ENCODE measurements around the gene TARP. TPM values are rescaled to one million over a fixed set of nuclear protein-coding genes. Genes with fewer than 3 reads are reported as not detected.

The TARP gene

GRCh38 chr7:38215735-38216670 lies 57.4 kb downstream of the TARP start:
- H3K4me1 ChIP-seq (ENCODE audit: control insufficient read depth in 1 of 2, extremely low read depth in 1 of 2, insufficient read depth in 2 of 2, low read length in 2 of 2) = peaks cover 0 to 41% of the 10 kb centered on the region in 2 experiments

GRCh38 chr7:38215115-38215514 lies 58.3 kb downstream of the TARP start:
- Histone ChIP-seq H3K27me3 (replicated peaks in 1 of 2; ENCODE audit: control insufficient read depth in 2 of 2, extremely low read depth in 1 of 2, insufficient read depth in 2 of 2, low read length in 1 of 2) (no peaks in the 10 kb centered on the region), H3K9me3 (no peaks in the 10 kb centered on the region), H3K36me3 (ENCODE audit: control insufficient read depth in 2 of 2, extremely low read depth in 1 of 2, insufficient read depth in 1 of 2, low read length in 1 of 2) (peaks cover 0 to 14% of the 10 kb centered on the region in 2 donors), H3K4me1 (ENCODE audit: control insufficient read depth in 1 of 2, extremely low read depth in 1 of 2, insufficient read depth in 2 of 2, low read length in 2 of 2) (peaks cover 0 to 37% of the 10 kb centered on the region in 2 experiments), H3K4me3 (ENCODE audit: control insufficient read depth in 1 of 2, extremely low read depth in 1 of 2, low read length in 1 of 2) (no peak overlapping the region), H3K27ac (ENCODE audit: low read length) (peak overlapping the region; percentile 68)
- POLR2A ChIA-PET = interaction anchor here (0.5 to 1.0 kb wide), 4 partner anchors 58 to 158 kb away, joined by 3 read pairs; partner anchors contain the start of gene TARP (in 1 of the 2)
- Mint-ChIP-seq H3K27me3 (no peaks in the 10 kb centered on the region), H3K27ac (peak overlapping the region in 1 of 2 donors; percentile 95), H3K36me3 (peaks cover 23% of the 10 kb centered on the region), H3K4me3 (no peak overlapping the region), H3K4me1 (peaks cover 19 to 36% (median 36%) of the 10 kb centered on the region in 3 donors), H3K9me3 (no peaks in the 10 kb centered on the region)
- DNase-seq (no peak), ATAC-seq (replicated peaks in 1 of 4) (no peak)
- CTCF ChIA-PET = interaction anchor here (0.5 to 10.3 kb wide), 54 partner anchors 8 to 255 kb away, joined by 3 to 173 read pairs (median 8); partner anchors contain the start of genes STARD3NL (in 1 of the 2) and TARP (in 1 of the 2)
- no CpG with 5 or more reads among the region's 1 CpG for WGBS (ENCODE audit: insufficient coverage)

More at GRCh38 chr7:38215735-38216670, 57.4 kb downstream of the TARP start:
- peak overlapping the region in 2 of 3 donors; percentile 24 to 34 for H3K4me3 Mint-ChIP-seq
- H3K4me3 ChIP-seq (ENCODE audit: control insufficient read depth in 1 of 2, extremely low read depth in 1 of 2, low read length in 1 of 2) = no peak overlapping the region
- DNase-seq = peak; percentile 43 to 91 (median 69)
- no peaks in the 10 kb centered on the region for H3K9me3 Mint-ChIP-seq
- ATAC-seq (replicated peaks in 1 of 4) = peak; percentile 78 to 91 (median 89)
- no peaks in the 10 kb centered on the region for H3K27me3 Mint-ChIP-seq
- H3K27me3 ChIP-seq (replicated peaks in 1 of 2; ENCODE audit: control insufficient read depth in 2 of 2, extremely low read depth in 1 of 2, insufficient read depth in 2 of 2, low read length in 1 of 2) = no peaks in the 10 kb centered on the region
- peaks cover 19 to 44% (median 43%) of the 10 kb centered on the region in 3 donors for H3K4me1 Mint-ChIP-seq
- peaks cover 0 to 14% of the 10 kb centered on the region in 2 donors for H3K36me3 ChIP-seq (ENCODE audit: control insufficient read depth in 2 of 2, extremely low read depth in 1 of 2, insufficient read depth in 1 of 2, low read length in 1 of 2)
- H3K36me3 Mint-ChIP-seq = peaks cover 27% of the 10 kb centered on the region
- H3K9me3 ChIP-seq = no peaks in the 10 kb centered on the region
- H3K27ac ChIP-seq (ENCODE audit: low read length) = peak overlapping the region; percentile 68
- peak overlapping the region; percentile 93 to 95 for H3K27ac Mint-ChIP-seq
- WGBS (ENCODE audit: insufficient coverage) = 8% methylated on average over 5 of the region's 5 CpGs
- ChIA-PET POLR2A (interaction anchor here (0.5 to 1.0 kb wide), 4 partner anchors 57 to 157 kb away, joined by 3 read pairs; partner anchors contain the start of gene TARP (in 1 of the 2)), CTCF (interaction anchor here (0.5 to 10.3 kb wide), 65 partner anchors 9 to 1744 kb away, joined by 3 to 173 read pairs (median 7); partner anchors contain the start of genes STARD3NL (in 1 of the 2) and TARP (in 1 of the 2))

- POLR2A ChIA-PET = no interaction called here
- ATAC-seq (replicated peaks in 1 of 4) = no peak
- Mint-ChIP-seq H3K9me3 (no peaks in the 10 kb centered on the region), H3K4me1 (peaks cover 15 to 19% (median 16%) of the 10 kb centered on the region in 3 donors), H3K4me3 (no peak overlapping the region), H3K27ac (peak overlapping the region in 1 of 2 donors; percentile 64), H3K27me3 (no peaks in the 10 kb centered on the region), H3K36me3 (peaks cover 28% of the 10 kb centered on the region)
- Histone ChIP-seq H3K4me1 (ENCODE audit: control insufficient read depth in 1 of 2, extremely low read depth in 1 of 2, insufficient read depth in 2 of 2, low read length in 2 of 2) (peaks cover 0 to 16% of the 10 kb centered on the region in 2 experiments), H3K36me3 (ENCODE audit: control insufficient read depth in 2 of 2, extremely low read depth in 1 of 2, insufficient read depth in 1 of 2, low read length in 1 of 2) (peaks cover 0 to 13% of the 10 kb centered on the region in 2 donors), H3K27ac (ENCODE audit: low read length) (no peak overlapping the region), H3K4me3 (ENCODE audit: control insufficient read depth in 1 of 2, extremely low read depth in 1 of 2, low read length in 1 of 2) (no peak overlapping the region), H3K9me3 (no peaks in the 10 kb centered on the region), H3K27me3 (replicated peaks in 1 of 2; ENCODE audit: control insufficient read depth in 2 of 2, extremely low read depth in 1 of 2, insufficient read depth in 2 of 2, low read length in 1 of 2) (no peaks in the 10 kb centered on the region)
- CTCF ChIA-PET = interaction anchor here (0.5 to 3.8 kb wide), 9 partner anchors 9 to 170 kb away, joined by 3 to 18 read pairs (median 3); no protein-coding TSS in a partner anchor
- 92% methylated on average over 2 of the region's 3 CpGs for WGBS (ENCODE audit: insufficient coverage)
- no peak for DNase-seq
Measured at GRCh38 chr7:38211940-38212339, 61.5 kb downstream of the TARP start.

- H3K27me3 Mint-ChIP-seq = no peaks in the 10 kb centered on the region
- no peak overlapping the region for H3K27ac Mint-ChIP-seq
- Histone ChIP-seq H3K27me3 (replicated peaks in 1 of 2; ENCODE audit: control insufficient read depth in 2 of 2, extremely low read depth in 1 of 2, insufficient read depth in 2 of 2, low read length in 1 of 2) (no peaks in the 10 kb centered on the region), H3K4me1 (ENCODE audit: control insufficient read depth in 1 of 2, extremely low read depth in 1 of 2, insufficient read depth in 2 of 2, low read length in 2 of 2) (peaks cover 0 to 11% of the 10 kb centered on the region in 2 experiments), H3K4me3 (ENCODE audit: control insufficient read depth in 1 of 2, extremely low read depth in 1 of 2, low read length in 1 of 2) (no peak overlapping the region), H3K9me3 (no peaks in the 10 kb centered on the region), H3K27ac (ENCODE audit: low read length) (no peak overlapping the region), H3K36me3 (ENCODE audit: control insufficient read depth in 2 of 2, extremely low read depth in 1 of 2, insufficient read depth in 1 of 2, low read length in 1 of 2) (peaks cover 0 to 13% of the 10 kb centered on the region in 2 donors)
- WGBS (ENCODE audit: insufficient coverage) = 86% methylated on average over 1 of the region's 1 CpG
- H3K4me1 Mint-ChIP-seq = peaks cover 12 to 19% (median 12%) of the 10 kb centered on the region in 3 donors
- H3K9me3 Mint-ChIP-seq = no peaks in the 10 kb centered on the region
- H3K36me3 Mint-ChIP-seq = peaks cover 27% of the 10 kb centered on the region
- ATAC-seq (replicated peaks in 1 of 4) = no peak
- H3K4me3 Mint-ChIP-seq = no peak overlapping the region
- POLR2A ChIA-PET = no interaction called here
- no peak for DNase-seq
- CTCF ChIA-PET = interaction anchor here (0.6 to 3.8 kb wide), 10 partner anchors 9 to 170 kb away, joined by 3 to 18 read pairs (median 4); no protein-coding TSS in a partner anchor
Measured at GRCh38 chr7:38211486-38211885, 62.0 kb downstream of the TARP start.

Other genes with a start within 250 kb of the TARP start
- 10 to 100 TPM; 12.1 to 13.5 (median 12.5) TPM for gene STARD3NL, start 95.4 kb downstream of the TARP start, total RNA-seq

Measured in T-cell (primary cell).